SK-N-SH (cell line): Measurements from ENCODE around the gene EIF3B. TPM values are rescaled to one million over a fixed set of nuclear protein-coding genes. Genes with fewer than 3 reads are reported as not detected.

Experiments
- CTCF ChIA-PET: fragments of 300-600, 350-600 bp; formaldehyde crosslinking; extraction: SDS; loops from one replicate; lab custom pipeline; 2021; lab: Yijun Ruan, JAX
- POLR2A ChIA-PET: fragments of 350-600 bp; sonication (Branson Sonifier 250); formaldehyde crosslinking; extraction: SDS; loops from one replicate; lab custom pipeline; 2020; ENCODE audit warnings: antibody characterized with exemption, inconsistent platforms; lab: Yijun Ruan, JAX
- DNase-seq: peaks from one replicate; pipeline ENCODE4 v3.0.0; 2012
- H2AFZ ChIP-seq: fragments of 200-600 bp; sonication (generic); 2 replicates; pipeline ENCODE4 v1.8.1; 2016; ENCODE audit warnings: antibody characterized with exemption, mild to moderate bottlenecking, low read depth
- H3F3A ChIP-seq: fragments of 200-600 bp; sonication (generic); replicated peaks from 2 replicates; pipeline ENCODE3; 2016; ENCODE audit warnings: antibody characterized with exemption, mild to moderate bottlenecking; ENCODE audit not compliant: insufficient read depth
- H3K27ac ChIP-seq, 2 experiments: fragments of 200-500 bp in 1 of 2; fragments of 200-600 bp in 1 of 2; sonication (Bioruptor generic) in 1 of 2; sonication (generic), shearing (Covaris generic) in 1 of 2; 2 replicates each; pipeline versions ENCODE4 v1.5.1 to v1.6.1; 2014 to 2016; ENCODE audit warnings: low read depth in 2 of 2, inconsistent platforms in 1 of 2, low read length in 1 of 2, mild to moderate bottlenecking in 1 of 2, mixed read lengths in 1 of 2
- H3K27me3 ChIP-seq: fragments of 200-600 bp; sonication (generic), shearing (Covaris generic); 2 replicates; pipeline ENCODE4 v1.6.1; 2016; ENCODE audit warnings: mixed run types; ENCODE audit not compliant: insufficient read depth
- H3K36me3 ChIP-seq, 2 experiments: fragments of 200-500 bp in 1 of 2; fragments of 200-600 bp in 1 of 2; sonication (Bioruptor generic) in 1 of 2; sonication (generic) in 1 of 2; replicated peaks in 1 of 2; 2 replicates each; pipeline versions ENCODE3 to v1.5.1; 2014 to 2016; ENCODE audit warnings: low read length in 1 of 2, mild to moderate bottlenecking in 1 of 2; ENCODE audit not compliant: insufficient read depth in 2 of 2, control insufficient read depth in 1 of 2
- H3K4me1 ChIP-seq, 2 experiments: fragments of 200-500 bp in 1 of 2; fragments of 200-600 bp in 1 of 2; sonication (Bioruptor generic) in 1 of 2; sonication (generic), shearing (Covaris generic) in 1 of 2; 2 replicates each; pipeline versions ENCODE4 v1.5.1 to v1.6.1; 2014 to 2016; ENCODE audit warnings: low read depth in 1 of 2, low read length in 1 of 2, mixed run types in 1 of 2; ENCODE audit not compliant: insufficient read depth in 2 of 2, control insufficient read depth in 1 of 2
- H3K4me2 ChIP-seq: fragments of 200-600 bp; sonication (generic), shearing (Covaris generic); 2 replicates; pipeline ENCODE4 v1.6.1; 2017; ENCODE audit warnings: mixed run types
- H3K4me3 ChIP-seq, 2 experiments: fragments of 200-500 bp in 1 of 2; fragments of 200-600 bp in 1 of 2; sonication (Bioruptor generic) in 1 of 2; sonication (generic), shearing (Covaris generic) in 1 of 2; 2 replicates each; pipeline versions ENCODE4 v1.5.1 to v1.8.1; 2014 to 2016; ENCODE audit warnings: low read depth in 2 of 2, inconsistent platforms in 1 of 2, low read length in 1 of 2, mild to moderate bottlenecking in 1 of 2, mixed read lengths in 1 of 2, moderate library complexity in 1 of 2
- H3K79me2 ChIP-seq: fragments of 200-600 bp; sonication (generic); 2 replicates; pipeline ENCODE4 v1.8.1; 2017; ENCODE audit warnings: mild to moderate bottlenecking; ENCODE audit not compliant: insufficient read depth
- H3K9ac ChIP-seq: fragments of 200-600 bp; sonication (generic); 2 replicates; pipeline ENCODE4 v1.6.1; 2017; ENCODE audit warnings: mixed run types
- H3K9me2 ChIP-seq: fragments of 200-600 bp; sonication (generic); 2 replicates; pipeline ENCODE4 v1.6.1; 2017; ENCODE audit warnings: mixed run types
- H3K9me3 ChIP-seq: fragments of 200-600 bp; sonication (generic); 2 replicates; pipeline ENCODE4 v1.6.1; 2017; ENCODE audit warnings: mixed run types, mild to moderate bottlenecking, moderate library complexity
- H4K20me1 ChIP-seq: fragments of 200-600 bp; sonication (generic); 2 replicates; pipeline ENCODE4 v1.6.1; 2017; ENCODE audit warnings: mild to moderate bottlenecking, mixed run types; ENCODE audit not compliant: insufficient read depth
- CHD2 ChIP-seq: fragments of 150-350 bp; IDR thresholded peaks from 2 replicates; pipeline ENCODE4 v1.6.1; 2018; ENCODE audit warnings: low read length; ENCODE audit not compliant: partially characterized antibody
- EP300 ChIP-seq, 2 experiments: IDR thresholded peaks; 2 replicates each; pipeline versions ENCODE4 v1.4.0 to v1.6.1; 2012; ENCODE audit warnings: borderline replicate concordance in 1 of 2, low read depth in 1 of 2, low read length in 1 of 2
- FOSL2 ChIP-seq: IDR thresholded peaks from 2 replicates; pipeline ENCODE4 v1.4.0; 2012; ENCODE audit warnings: low read depth, mild to moderate bottlenecking, moderate library complexity, borderline replicate concordance
- FOXJ3 ChIP-seq: sonication (generic); formaldehyde crosslinking; IDR thresholded peaks from 2 replicates; pipeline ENCODE4 v1.5.1; 2020; ENCODE audit warnings: mild to moderate bottlenecking, missing genetic modification reagents
- FOXM1 ChIP-seq: IDR thresholded peaks from 2 replicates; pipeline ENCODE4 v1.4.0; 2012; ENCODE audit warnings: low read depth, mild to moderate bottlenecking
- GABPA ChIP-seq: IDR thresholded peaks from 2 replicates; pipeline ENCODE4 v1.4.0; 2012; ENCODE audit warnings: low read depth, mild to moderate bottlenecking
- GATA2 ChIP-seq: sonication (generic); formaldehyde crosslinking; IDR thresholded peaks from 2 replicates; pipeline ENCODE4 v1.5.0; 2020; ENCODE audit warnings: mild to moderate bottlenecking, missing genetic modification reagents
- JUND ChIP-seq: IDR thresholded peaks from 2 replicates; pipeline ENCODE4 v1.4.0; 2012
- MEF2A ChIP-seq: IDR thresholded peaks from 2 replicates; pipeline ENCODE4 v1.4.0; 2012; ENCODE audit warnings: low read depth, borderline replicate concordance
- MXI1 ChIP-seq: IDR thresholded peaks from 2 replicates; pipeline ENCODE4 v1.6.1; 2012; ENCODE audit warnings: mild to moderate bottlenecking, low read depth, low read length, improper control_type of control experiment
- NFIC ChIP-seq: IDR thresholded peaks from 2 replicates; pipeline ENCODE4 v1.4.0; 2012; ENCODE audit warnings: borderline replicate concordance
- NRF1 ChIP-seq: IDR thresholded peaks from 2 replicates; pipeline ENCODE4 v1.6.1; 2012; ENCODE audit warnings: low read depth, mild to moderate bottlenecking, low read length
- POLR2AphosphoS5 ChIP-seq: IDR thresholded peaks from 2 replicates; pipeline ENCODE4 v1.6.1; 2012; ENCODE audit warnings: low read depth, low read length
- REST ChIP-seq: IDR thresholded peaks from 2 replicates; pipeline ENCODE4 v1.6.1; 2012; ENCODE audit warnings: mild to moderate bottlenecking, low read depth, low read length, moderate library complexity
- TAF1 ChIP-seq: IDR thresholded peaks from 2 replicates; pipeline ENCODE4 v1.6.1; 2012; ENCODE audit warnings: low read depth, mild to moderate bottlenecking, low read length, moderate library complexity, borderline replicate concordance
- TEAD4 ChIP-seq: IDR thresholded peaks from 2 replicates; pipeline ENCODE4 v1.4.0; 2012; ENCODE audit warnings: mild to moderate bottlenecking, borderline replicate concordance; ENCODE audit not compliant: insufficient read depth
- WGBS: methylation state at CpG from one replicate; pipeline ENCODE4 v1.1.6; 2017; ENCODE audit warnings: low lambda C conversion rate; 5-methylcytosine and 5-hydroxymethylcytosine counted together
- polyA plus RNA-seq, 3 experiments: library from polyadenylated mRNA; depleted of rRNA; stranded (reverse); fragments of >200 nt; gene quantifications; 2 replicates each; pipeline ENCODE4 v1.2.3, GENCODE V29; 2012
- TF ChIP-seq, protein P1 (sequence below): fragments of 200-600 bp; sonication (generic); IDR thresholded peaks from 2 replicates; pipeline ENCODE4 v1.6.1; 2017; ENCODE audit warnings: antibody characterized with exemption, mild to moderate bottlenecking, moderate library complexity
- TF ChIP-seq, protein P2 (sequence below): fragments of 150-350 bp; IDR thresholded peaks from 2 replicates; pipeline ENCODE4 v1.6.1; 2016; ENCODE audit warnings: mild to moderate bottlenecking, low read depth, low read length
- TF ChIP-seq, protein P3 (sequence below): fragments of 150-350 bp; IDR thresholded peaks from 2 replicates; pipeline ENCODE4 v1.6.1; 2017; ENCODE audit warnings: antibody characterized with exemption, low read length, low read depth, borderline replicate concordance

Gene EIF3B
- polyA plus RNA-seq, 1 of the 3 experiments (the other 2 are of a cell fraction) = 151 TPM

GRCh38 chr7:2374401-2374800 is 19.8 kb downstream of the EIF3B start:
- H3F3A ChIP-seq = peaks cover 7% of the 10 kb centered on the region
- CTCF ChIA-PET = interaction anchor here (2.4 kb wide), 1 partner anchor 94 kb away, joined by 8 read pairs; no protein-coding TSS in a partner anchor
- peaks cover 66 to 79% of the 10 kb centered on the region in 2 experiments for H3K36me3 ChIP-seq
- no peaks in the 10 kb centered on the region for H3K9me2 ChIP-seq
- POLR2A ChIA-PET = no interaction called here
- H3K4me1 ChIP-seq = no peaks in the 10 kb centered on the region
- no peak overlapping the region for H3K27ac ChIP-seq
- H2AFZ ChIP-seq = no peak overlapping the region
- H3K27me3 ChIP-seq = no peaks in the 10 kb centered on the region
- peaks cover 62% of the 10 kb centered on the region for H3K79me2 ChIP-seq
- DNase-seq = no peak
- 96% methylated on average over 16 of the region's 18 CpGs for WGBS
- peaks cover 29% of the 10 kb centered on the region for H4K20me1 ChIP-seq
- H3K9me3 ChIP-seq = no peaks in the 10 kb centered on the region
- H3K4me3 ChIP-seq = no peak overlapping the region
- no peak overlapping the region for H3K9ac ChIP-seq
- TF ChIP-seq TEAD4 (no peak), FOXM1 (no peak), CHD2 (no peak), POLR2AphosphoS5 (no peak), FOXJ3 (CRISPR knock-in tag) (no peak), GABPA (no peak), MEF2A (no peak), FOSL2 (no peak), TAF1 (no peak), MXI1 (no peak), GATA2 (no peak), NFIC (no peak), EP300 (IDR thresholded peaks at IDR 0.05; ENCODE audit: borderline replicate concordance in 1 of 2, low read depth in 1 of 2, low read length in 1 of 2) (no peak), REST (no peak), NRF1 (no peak), JUND (no peak)
- TF ChIP-seq, protein P1, sequence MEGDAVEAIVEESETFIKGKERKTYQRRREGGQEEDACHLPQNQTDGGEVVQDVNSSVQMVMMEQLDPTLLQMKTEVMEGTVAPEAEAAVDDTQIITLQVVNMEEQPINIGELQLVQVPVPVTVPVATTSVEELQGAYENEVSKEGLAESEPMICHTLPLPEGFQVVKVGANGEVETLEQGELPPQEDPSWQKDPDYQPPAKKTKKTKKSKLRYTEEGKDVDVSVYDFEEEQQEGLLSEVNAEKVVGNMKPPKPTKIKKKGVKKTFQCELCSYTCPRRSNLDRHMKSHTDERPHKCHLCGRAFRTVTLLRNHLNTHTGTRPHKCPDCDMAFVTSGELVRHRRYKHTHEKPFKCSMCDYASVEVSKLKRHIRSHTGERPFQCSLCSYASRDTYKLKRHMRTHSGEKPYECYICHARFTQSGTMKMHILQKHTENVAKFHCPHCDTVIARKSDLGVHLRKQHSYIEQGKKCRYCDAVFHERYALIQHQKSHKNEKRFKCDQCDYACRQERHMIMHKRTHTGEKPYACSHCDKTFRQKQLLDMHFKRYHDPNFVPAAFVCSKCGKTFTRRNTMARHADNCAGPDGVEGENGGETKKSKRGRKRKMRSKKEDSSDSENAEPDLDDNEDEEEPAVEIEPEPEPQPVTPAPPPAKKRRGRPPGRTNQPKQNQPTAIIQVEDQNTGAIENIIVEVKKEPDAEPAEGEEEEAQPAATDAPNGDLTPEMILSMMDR = no peak
- TF ChIP-seq, protein P2, sequence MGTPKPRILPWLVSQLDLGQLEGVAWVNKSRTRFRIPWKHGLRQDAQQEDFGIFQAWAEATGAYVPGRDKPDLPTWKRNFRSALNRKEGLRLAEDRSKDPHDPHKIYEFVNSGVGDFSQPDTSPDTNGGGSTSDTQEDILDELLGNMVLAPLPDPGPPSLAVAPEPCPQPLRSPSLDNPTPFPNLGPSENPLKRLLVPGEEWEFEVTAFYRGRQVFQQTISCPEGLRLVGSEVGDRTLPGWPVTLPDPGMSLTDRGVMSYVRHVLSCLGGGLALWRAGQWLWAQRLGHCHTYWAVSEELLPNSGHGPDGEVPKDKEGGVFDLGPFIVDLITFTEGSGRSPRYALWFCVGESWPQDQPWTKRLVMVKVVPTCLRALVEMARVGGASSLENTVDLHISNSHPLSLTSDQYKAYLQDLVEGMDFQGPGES = no peak
- TF ChIP-seq, protein P3, sequence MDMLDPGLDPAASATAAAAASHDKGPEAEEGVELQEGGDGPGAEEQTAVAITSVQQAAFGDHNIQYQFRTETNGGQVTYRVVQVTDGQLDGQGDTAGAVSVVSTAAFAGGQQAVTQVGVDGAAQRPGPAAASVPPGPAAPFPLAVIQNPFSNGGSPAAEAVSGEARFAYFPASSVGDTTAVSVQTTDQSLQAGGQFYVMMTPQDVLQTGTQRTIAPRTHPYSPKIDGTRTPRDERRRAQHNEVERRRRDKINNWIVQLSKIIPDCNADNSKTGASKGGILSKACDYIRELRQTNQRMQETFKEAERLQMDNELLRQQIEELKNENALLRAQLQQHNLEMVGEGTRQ = no peak
- H3K4me2 ChIP-seq = no peak overlapping the region
